Left hindlimb (tissue), 1 donor: Measurements from ENCODE around the gene INTS4.
"Not testable (repeated sequence)": the region's sequence is repeated elsewhere in the genome, so short reads cannot be mapped to it uniquely, and the experiment has no call there.

Experiments
- DNase-seq: peaks from one replicate; pipeline ENCODE4 v3.0.0-alpha.2; 2018

INTS4 gene

DNA sequence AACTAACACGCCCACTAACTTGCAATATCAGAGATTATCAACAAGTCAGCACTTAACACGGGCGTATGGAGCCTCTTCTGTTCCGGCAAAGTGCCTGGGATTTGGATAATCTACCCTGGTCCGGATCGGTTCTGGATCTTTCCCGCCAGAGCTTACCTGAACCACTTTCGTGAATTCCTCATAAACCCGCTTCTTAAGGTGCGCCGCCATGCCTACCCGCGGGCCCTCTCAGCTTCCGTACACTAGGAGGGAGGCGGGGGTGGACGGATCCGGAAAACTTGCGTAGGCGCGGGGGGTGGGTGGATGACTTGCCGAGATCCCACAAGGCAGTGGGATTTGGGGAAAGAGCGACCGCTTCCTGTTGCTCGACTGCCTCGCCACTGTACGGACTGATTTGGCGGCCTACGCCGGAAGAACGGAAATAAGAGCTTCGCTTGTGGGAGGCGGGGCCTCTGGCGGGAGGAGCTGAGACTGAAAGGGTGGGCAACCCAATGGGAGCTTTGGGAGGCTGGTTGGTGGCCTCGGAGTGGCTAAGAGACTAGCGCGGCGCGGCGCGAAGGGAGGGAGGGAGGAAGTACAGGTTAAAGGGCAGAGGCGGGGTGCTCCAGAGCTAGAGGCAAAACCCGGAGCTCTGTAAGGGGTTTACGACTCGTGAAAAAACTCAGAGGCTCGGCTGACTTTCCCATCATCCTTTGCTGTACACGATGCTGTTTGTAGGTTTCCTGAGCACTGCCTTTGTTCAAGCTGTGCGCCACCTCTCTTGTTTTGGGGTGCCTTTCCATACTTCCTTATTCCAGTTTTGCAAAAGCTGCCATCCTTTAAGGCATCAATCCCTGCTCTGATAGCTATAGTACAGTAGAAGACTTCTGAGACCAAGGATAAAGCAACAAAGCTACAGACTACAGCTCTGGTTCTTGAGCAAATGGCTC is at the start of gene INTS4:
Gene INTS4, minus strand, starts transcription at position 235 of the 929 bp plus-strand sequence. Its CDS starts 25 bp downstream, at position 210.
- DNase-seq: peak; percentile 100

DNA sequence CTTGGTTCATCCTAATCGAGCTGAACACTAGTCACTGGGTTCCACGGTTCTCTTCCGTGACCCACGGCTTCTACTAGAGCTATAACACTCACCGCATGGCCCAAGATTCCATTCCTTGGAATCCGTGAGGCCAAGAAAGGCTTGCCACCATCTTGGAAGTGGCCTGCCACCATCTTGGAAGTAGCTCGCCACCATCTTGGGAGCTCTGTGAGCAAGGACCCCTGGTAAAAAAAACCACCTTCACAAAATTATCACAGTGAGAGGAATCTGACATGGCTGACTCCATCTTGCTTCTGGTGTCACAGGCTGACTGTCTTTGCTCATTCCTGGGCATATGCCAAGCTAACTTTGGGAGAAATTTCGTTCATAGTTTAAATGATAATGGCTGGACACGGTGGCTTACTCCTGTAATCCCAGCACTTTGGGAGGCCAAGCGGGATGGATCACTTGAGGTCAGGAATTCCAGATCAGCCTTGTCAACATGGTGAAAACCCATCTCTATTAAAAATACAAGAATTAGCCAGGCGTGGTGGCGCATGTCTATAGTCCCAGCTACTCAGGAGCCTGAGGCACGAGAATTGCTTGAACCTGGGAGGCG is 47.5 kb upstream of the INTS4 start:
- DNase-seq: no peak

DNA sequence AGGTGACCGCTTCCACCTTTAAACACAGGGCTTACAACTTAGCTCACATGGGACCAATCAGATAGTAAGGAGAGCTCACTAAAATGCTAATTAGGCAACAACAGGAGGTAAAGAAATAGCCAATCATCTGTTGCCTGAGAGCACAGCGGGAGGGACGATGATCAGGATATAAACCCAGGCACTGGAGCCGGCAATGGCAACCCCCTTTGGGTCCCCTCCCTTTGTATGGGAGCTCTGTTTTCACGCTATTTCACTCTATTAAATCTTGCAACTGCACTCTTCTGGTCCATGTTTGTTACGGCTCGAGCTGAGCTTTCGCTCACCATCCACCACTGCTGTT is 46.9 kb upstream of the INTS4 start:
- DNase-seq: not testable (repeated sequence)

DNA sequence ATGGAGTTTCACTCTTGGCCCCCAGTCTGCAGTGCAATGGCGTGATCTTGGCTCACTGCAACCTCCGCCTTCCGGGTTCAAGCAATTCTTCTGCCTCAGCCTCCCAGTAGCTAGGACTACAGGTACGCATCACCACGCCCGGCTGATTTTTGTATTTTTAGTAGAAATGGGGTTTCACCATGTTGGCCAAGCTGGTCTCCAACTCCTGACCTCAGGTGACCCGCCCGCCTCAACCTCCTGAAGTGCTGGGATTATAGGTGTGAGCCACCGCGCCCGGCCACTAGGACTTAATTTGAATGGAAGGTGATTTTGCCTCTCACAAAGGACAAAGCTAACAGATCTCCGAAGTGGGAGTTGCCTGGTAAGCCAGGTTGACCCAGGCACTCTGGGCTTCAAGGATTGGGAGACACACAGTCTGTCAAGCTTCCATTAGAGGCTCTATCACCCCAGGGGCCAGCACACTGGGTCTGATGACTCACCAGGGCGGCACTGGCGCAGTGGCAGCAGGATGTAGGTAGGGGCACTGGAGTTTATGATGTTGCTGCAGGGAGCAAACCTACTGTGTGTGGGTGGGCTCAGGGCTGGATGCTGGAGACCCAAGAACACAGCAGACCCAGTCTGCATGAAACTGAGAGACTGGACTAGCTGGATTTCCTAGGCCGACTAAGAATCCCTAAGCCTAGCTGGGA is 46.4 kb upstream of the INTS4 start:
- no peak for DNase-seq

GRCh38 chr11:78039919-78040671 is 45.6 kb upstream of the INTS4 start:
- peak; percentile 77 for DNase-seq

DNA sequence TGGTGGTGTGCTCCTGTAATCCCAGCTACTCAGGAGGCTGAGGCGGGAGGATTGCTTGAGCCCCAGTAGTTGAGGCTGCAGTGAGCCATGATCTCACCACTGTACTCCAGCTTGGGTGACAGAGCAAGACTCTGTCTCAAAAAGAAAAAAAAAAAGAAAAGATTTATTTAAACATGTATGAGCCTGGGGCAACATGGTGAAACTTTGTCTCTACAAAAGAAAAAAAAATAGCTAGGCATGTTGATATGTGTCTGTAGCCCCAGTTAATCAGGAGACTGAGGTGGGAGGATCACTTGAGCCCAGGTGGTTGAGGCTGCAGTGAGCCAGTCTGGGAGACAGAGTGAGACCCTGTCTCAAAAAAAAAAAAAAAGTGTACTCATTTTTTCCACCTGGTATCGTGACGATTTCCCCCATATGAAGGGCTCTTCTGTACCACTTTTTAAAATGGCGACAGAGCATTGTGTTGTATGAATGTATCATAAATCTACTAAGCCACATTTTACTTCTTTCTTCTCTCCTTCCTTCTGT is 45.0 kb upstream of the INTS4 start:
- DNase-seq: no peak

DNA sequence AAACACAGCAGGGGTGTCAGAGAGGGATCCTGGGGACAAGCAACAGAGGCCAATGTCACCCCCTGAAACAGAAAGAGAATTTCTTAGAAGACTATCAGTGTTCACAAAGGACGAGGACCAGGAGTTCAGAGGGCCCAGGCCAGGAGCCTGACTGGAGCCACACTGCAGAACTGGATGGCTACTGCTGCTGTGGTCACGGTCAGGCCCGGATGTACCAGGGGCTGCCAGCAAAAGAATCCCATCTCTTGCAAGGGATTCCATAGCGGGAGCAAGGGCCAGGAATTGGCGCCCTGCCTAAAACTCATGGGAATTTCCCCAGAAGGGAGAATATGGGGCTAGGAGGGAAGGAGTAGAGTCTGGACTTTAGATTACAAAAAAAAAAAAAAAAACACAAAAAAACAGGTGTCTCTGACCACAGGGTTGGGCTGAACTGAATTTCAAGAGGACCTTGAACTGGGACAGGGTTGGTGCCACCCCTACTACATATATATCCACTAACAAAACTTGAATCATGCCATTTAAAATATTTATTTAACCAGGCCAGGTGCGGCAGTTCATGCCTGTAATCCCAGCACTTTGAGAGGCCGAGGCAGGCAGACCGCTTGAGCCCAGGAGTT is 44.3 kb upstream of the INTS4 start:
- no peak for DNase-seq

DNA sequence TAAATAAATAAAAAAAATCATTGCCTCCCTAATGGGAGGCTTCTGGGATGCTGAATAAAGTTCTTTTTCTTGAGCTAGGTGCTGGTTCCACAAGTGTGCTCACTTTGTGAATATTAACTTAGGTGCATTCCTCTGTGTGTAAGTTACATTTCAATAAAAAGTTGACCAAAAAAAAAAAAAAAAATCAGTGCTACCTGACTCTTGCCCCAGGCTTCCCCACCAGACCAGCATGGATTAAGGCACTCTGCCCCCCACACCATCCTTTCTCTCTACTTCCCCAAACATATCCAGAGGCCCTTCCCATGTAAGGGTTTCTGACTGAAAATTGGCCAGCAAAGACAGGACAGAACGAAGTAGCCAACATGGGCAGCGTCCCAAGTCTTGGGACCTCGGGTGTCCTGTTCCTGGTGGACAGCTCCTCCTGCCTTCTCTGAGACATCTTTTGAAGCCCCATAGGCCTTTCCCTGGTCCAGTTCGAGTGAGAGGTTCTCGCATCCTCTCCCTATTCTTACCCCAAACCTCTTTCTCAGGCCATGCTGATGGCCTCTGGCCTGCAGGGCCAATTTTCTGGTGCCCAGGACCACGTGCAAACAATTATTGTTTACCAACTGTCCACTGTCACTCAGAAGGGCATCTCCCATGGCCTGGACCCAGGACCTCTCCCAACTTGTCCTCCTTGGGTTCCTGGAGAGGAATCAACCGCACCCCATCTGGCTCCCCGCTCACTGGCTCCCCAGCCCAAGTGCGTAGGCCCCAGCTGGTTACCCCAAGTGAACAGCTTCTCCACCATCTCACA is 43.6 kb upstream of the INTS4 start:
- DNase-seq: no peak

GRCh38 chr11:78037056-78037455 is 42.6 kb upstream of the INTS4 start:
- DNase-seq: no peak

- DNase-seq: no peak
Measured at GRCh38 chr11:78036313-78036712, 41.8 kb upstream of the INTS4 start.

- DNase-seq: no peak
Measured at GRCh38 chr11:78034623-78035022, 40.2 kb upstream of the INTS4 start.

DNA sequence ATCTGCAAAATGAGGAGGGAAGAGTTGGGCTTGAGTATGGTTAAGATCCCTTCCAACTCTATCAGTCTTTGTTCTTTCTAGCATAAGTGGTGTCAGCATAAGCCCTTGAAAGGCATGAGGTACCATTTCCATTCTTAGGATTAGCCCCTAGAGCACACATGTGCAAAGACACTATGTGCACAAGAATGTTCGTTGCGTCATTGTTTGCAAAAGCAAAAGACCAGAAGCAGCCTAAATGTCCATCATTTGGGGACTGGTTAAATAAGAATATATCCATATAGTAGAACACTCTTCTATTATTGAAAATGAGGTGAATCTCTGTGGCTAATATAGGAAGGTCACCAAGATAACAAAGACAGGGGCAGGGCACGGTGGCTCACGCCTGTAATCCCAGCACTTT is 38.6 kb upstream of the INTS4 start:
- DNase-seq: no peak

DNA sequence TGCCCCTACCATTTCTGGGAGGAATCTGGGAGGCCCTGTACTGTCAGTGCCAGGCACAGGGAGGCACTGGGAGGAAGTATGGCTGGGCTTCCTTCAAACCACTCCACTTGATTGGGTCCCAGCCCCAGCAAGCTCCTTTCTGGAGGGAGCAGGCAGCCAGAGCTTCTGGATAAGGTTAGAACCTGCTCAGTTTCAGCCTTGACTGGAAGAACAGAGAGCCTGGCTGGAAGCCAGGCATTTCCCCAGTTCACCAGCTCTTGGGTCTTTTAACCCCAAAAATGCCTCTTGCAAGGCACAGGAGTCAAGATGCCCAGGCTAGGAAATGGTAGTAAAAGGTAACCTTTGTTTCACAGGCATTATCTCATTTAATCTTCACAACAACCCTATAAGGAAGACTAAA is 37.6 kb upstream of the INTS4 start:
- no peak for DNase-seq

DNA sequence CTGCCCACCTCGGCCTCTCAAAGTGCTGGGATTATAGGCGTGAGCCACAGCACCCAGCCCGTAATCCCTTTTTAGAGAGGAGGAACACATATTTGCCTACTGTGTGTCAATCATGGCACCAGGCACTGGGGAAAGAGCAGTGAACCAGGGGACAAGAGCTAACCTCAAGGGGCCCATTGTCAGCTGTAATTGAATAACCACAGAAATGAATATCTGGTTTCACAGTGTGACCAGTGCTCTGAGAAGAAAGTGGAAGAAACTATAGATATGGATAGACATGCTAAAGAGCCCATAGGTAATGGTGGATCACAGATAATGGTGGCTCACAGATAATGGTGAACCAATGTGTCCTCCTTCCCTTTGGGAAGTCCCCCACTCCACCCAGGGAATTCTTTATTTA is 37.2 kb upstream of the INTS4 start:
- no peak for DNase-seq

GRCh38 chr11:78030429-78031325 is 36.2 kb upstream of the INTS4 start:
- peak; percentile 92 for DNase-seq

DNA sequence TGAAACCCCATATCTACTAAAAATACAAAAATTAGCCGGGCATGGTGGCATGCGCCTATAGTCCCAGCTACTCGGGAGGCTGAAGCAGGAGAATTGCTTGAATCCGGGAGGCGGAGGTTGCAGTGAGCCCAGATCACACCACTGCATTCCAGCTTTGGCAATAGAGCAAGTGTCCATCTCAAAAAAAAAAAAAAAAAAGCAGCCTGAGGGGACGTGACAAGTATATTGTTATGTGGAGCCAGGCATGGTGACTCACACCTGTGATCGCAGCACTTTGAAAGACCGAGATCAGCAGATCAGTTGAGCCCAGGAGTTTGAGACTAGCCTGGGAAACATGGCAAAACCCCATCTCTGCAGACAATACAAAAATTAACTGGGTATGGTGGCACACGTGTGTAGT is 34.0 kb upstream of the INTS4 start:
- not testable (repeated sequence) for DNase-seq

DNA sequence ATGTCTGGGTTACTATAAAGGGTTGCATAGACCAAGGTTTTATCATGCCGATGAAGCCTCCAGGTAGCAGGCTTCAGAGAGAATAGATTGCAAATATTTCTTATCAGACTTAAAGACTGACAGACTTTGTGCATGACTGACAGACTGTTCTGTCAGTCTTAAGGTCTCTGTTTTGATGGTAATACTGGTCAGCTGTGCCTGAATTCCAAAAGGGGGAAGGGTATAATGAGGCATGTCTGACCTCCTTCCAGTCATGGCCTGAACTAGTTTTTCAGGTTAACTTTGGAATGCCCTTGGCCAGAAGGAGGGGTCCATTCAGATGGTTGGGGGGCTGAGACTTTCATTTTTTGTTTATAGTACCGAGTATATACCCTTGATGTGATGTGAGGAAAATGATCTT is 33.3 kb upstream of the INTS4 start:
- no peak for DNase-seq

- no peak for DNase-seq
Measured at GRCh38 chr11:78025378-78025777, 30.9 kb upstream of the INTS4 start.

- no peak for DNase-seq
Measured at GRCh38 chr11:78023426-78023825, 29.0 kb upstream of the INTS4 start.
